Measurements from ENCODE around the gene MSH5. TPM values are rescaled to one million over a fixed set of nuclear protein-coding genes. Genes with fewer than 3 reads are reported as not detected.

The MSH5 gene
- total RNA-seq, 2 experiments from 2014 or later = 96.9 to 105 TPM

- intact Hi-C loops (cut with micrococcal nuclease) = no loop called here
- TF ChIP-seq, protein P1, sequence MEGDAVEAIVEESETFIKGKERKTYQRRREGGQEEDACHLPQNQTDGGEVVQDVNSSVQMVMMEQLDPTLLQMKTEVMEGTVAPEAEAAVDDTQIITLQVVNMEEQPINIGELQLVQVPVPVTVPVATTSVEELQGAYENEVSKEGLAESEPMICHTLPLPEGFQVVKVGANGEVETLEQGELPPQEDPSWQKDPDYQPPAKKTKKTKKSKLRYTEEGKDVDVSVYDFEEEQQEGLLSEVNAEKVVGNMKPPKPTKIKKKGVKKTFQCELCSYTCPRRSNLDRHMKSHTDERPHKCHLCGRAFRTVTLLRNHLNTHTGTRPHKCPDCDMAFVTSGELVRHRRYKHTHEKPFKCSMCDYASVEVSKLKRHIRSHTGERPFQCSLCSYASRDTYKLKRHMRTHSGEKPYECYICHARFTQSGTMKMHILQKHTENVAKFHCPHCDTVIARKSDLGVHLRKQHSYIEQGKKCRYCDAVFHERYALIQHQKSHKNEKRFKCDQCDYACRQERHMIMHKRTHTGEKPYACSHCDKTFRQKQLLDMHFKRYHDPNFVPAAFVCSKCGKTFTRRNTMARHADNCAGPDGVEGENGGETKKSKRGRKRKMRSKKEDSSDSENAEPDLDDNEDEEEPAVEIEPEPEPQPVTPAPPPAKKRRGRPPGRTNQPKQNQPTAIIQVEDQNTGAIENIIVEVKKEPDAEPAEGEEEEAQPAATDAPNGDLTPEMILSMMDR (IDR thresholded peaks at IDR 0.05) = no peak
- Mint-ChIP-seq H3K36me3 (ENCODE audit: low read depth) (peaks cover 20% of the 10 kb centered on the region), H3K27ac (no peak overlapping the region), H3K4me1 (ENCODE audit: low read depth) (peaks cover 7% of the 10 kb centered on the region), H3K9me3 (no peaks in the 10 kb centered on the region), H3K27me3 (no peaks in the 10 kb centered on the region), H3K4me3 (no peak overlapping the region)
- CTCF ChIA-PET = interaction anchor here (1.7 kb wide), 1 partner anchor 77 kb away, joined by 4 read pairs; no protein-coding TSS in a partner anchor
- no peak for ATAC-seq
- POLR2A ChIA-PET = interaction anchor here (0.9 to 2.4 kb wide), 2 partner anchors 10 to 48 kb away, joined by 3 to 6 read pairs; partner anchors contain the start of gene MSH5
- DNase-seq = no peak
Measured at GRCh38 chr6:31692353-31692752, 47.5 kb upstream of the MSH5 start.

- Mint-ChIP-seq H3K4me3 (no peak overlapping the region), H3K27ac (no peak overlapping the region), H3K36me3 (ENCODE audit: low read depth) (peaks cover 22% of the 10 kb centered on the region), H3K9me3 (no peaks in the 10 kb centered on the region), H3K27me3 (no peaks in the 10 kb centered on the region), H3K4me1 (ENCODE audit: low read depth) (peaks cover 12% of the 10 kb centered on the region)
- CTCF ChIA-PET = interaction anchor here (1.7 kb wide), 1 partner anchor 77 kb away, joined by 4 read pairs; no protein-coding TSS in a partner anchor
- DNase-seq = no peak
- POLR2A ChIA-PET = interaction anchor here (0.9 to 2.4 kb wide), 2 partner anchors 9 to 47 kb away, joined by 3 to 6 read pairs; partner anchors contain the start of gene MSH5
- TF ChIP-seq, protein P1 (IDR thresholded peaks at IDR 0.05) = no peak
- intact Hi-C loops (cut with micrococcal nuclease) = no loop called here
- ATAC-seq = no peak
Measured at GRCh38 chr6:31692886-31693285, 46.9 kb upstream of the MSH5 start.

DNA sequence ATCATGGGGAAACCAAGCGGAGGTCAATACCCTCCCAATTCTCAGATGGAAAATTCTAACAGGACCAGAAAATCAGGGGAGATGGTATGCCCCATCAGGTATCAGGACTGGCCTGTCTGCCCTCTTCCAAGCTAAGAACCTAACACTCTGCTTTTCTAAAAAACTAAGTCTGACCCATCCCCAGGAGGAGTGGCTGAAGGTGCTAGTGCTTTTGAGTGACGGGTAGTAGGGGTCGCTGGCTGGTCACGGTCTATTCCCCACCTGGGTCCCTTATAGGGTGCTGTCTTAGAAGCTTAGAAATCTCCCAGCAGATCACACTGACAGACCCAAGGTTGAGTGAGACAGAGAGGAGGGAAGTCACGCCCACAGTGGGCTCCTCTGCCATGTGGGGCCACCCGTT lies 46.3 kb upstream of the MSH5 start:
- intact Hi-C loops (cut with micrococcal nuclease) = no loop called here
- ATAC-seq (no peak), DNase-seq (no peak)
- ChIA-PET CTCF (interaction anchor here (1.7 to 2.0 kb wide), 2 partner anchors 12 to 23 kb away, joined by 4 to 5 read pairs; partner anchors contain the start of genes LY6G5B and LY6G5C), POLR2A (interaction anchor here (0.7 to 2.4 kb wide), 4 partner anchors 29 to 227 kb away, joined by 3 to 6 read pairs (median 4); partner anchors contain the start of genes GPANK1 and MSH5)
- H3K9me3 Mint-ChIP-seq = no peaks in the 10 kb centered on the region
- peaks cover 22% of the 10 kb centered on the region for H3K36me3 Mint-ChIP-seq (ENCODE audit: low read depth)
- H3K4me1 Mint-ChIP-seq (ENCODE audit: low read depth) = peaks cover 15% of the 10 kb centered on the region
- no peaks in the 10 kb centered on the region for H3K27me3 Mint-ChIP-seq
- TF ChIP-seq, protein P1 (IDR thresholded peaks at IDR 0.05) = no peak
- H3K4me3 Mint-ChIP-seq = no peak overlapping the region
- H3K27ac Mint-ChIP-seq = no peak overlapping the region

- no peak overlapping the region for H3K4me3 Mint-ChIP-seq
- TF ChIP-seq, protein P1 (IDR thresholded peaks at IDR 0.05) = no peak
- H3K27me3 Mint-ChIP-seq = no peaks in the 10 kb centered on the region
- intact Hi-C loops (cut with micrococcal nuclease) = no loop called here
- H3K9me3 Mint-ChIP-seq = no peaks in the 10 kb centered on the region
- peak; percentile 11 for DNase-seq
- peak overlapping the region; percentile 53 for H3K27ac Mint-ChIP-seq
- ChIA-PET POLR2A (interaction anchor here (0.7 to 1.4 kb wide), 2 partner anchors 9 to 20 kb away, joined by 3 read pairs; no protein-coding TSS in a partner anchor), CTCF (no interaction called here)
- peaks cover 23% of the 10 kb centered on the region for H3K36me3 Mint-ChIP-seq (ENCODE audit: low read depth)
- H3K4me1 Mint-ChIP-seq (ENCODE audit: low read depth) = peaks cover 25% of the 10 kb centered on the region
- ATAC-seq = peak; percentile 32
Measured at GRCh38 chr6:31697555-31697954, 42.2 kb upstream of the MSH5 start.

DNA sequence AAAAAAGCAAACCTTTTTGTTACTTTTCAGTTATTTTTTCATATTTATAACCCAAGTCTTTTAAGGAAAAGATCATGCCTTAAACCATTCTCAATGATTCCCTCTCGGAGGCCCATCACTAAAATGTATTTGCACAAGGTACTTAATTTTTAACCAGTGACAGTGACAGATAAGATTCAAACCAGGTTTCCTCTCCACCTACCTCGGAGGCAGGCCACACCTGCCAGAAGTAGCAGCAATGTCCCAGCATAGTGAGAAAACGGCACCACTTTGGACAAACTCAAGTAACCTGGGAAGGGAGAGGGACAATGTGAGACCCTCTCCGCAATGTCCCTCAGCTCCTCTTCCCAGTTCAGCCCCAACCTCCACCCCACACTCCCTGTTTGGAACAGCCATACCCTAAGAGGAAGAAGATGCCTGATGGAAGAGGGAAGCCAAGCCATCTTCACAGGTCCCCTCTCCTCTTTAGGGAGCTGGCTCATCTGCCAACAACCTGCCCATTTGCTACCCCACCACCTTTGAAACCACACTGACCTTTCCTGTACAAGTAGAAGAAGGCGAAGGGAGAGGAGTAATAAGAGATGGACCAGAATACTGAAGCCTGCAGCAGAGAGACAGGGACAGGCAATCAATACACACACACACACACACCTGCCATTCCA lies 38.9 kb upstream of the MSH5 start:
- H3K27ac Mint-ChIP-seq = no peak overlapping the region
- intact Hi-C loops (cut with micrococcal nuclease) = no loop called here

More for the DNA sequence above, 38.9 kb upstream of the MSH5 start:
- ChIA-PET POLR2A (interaction anchor here (1.5 to 3.4 kb wide), 2 partner anchors 35 to 105 kb away, joined by 3 to 13 read pairs; partner anchors contain the start of genes CSNK2B and GPANK1), CTCF (interaction anchor here (1.1 to 2.8 kb wide), 2 partner anchors 10 to 185 kb away, joined by 3 to 9 read pairs; no protein-coding TSS in a partner anchor)
- TF ChIP-seq, protein P1 (IDR thresholded peaks at IDR 0.05) = no peak
- peak overlapping the region; percentile 95 for H3K4me3 Mint-ChIP-seq
- peaks cover 29% of the 10 kb centered on the region for H3K4me1 Mint-ChIP-seq (ENCODE audit: low read depth)
- no peaks in the 10 kb centered on the region for H3K9me3 Mint-ChIP-seq
- ATAC-seq = no peak
- H3K27me3 Mint-ChIP-seq = no peaks in the 10 kb centered on the region
- DNase-seq = no peak
- H3K36me3 Mint-ChIP-seq (ENCODE audit: low read depth) = peaks cover 15% of the 10 kb centered on the region
